ENCODE results near the gene SEZ6. TPM values are rescaled to one million over a fixed set of nuclear protein-coding genes. Genes with fewer than 3 reads are reported as not detected.

SEZ6 gene
- total and polyA plus RNA-seq, 3 experiments from 2014 or later: 1.6 TPM; not detected in 2

DNA sequence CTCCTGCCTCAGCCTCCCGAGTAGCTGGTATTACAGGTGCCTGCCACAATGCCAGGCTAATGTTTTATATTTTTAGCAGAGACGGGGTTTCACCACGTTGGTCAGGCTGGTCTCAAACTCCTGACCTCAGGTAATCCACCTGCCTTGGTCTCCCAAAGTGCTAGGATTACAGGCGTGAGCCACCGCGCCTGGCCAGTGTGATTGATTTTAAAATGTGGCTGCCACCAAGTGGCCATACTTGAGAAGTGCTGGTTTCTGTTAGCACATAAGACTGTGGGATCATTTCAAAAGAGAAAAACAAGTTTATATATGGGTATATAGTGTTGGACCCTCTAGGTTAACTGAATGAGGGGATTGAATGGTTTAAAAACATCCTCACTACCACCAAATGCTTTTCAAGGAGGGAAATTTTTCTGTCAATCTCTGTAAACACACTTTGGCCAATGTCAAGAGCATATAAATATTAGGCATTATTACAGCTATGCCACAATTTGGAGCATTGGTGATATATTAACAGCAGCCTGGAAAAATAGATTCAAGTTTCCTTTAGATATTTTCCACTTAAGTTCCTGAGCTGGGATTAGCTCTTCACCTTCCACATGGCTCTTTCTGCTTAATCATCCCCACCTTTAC, 89.4 kb downstream of the SEZ6 start:
- Mint-ChIP-seq H3K27me3 (no peaks in the 10 kb centered on the region), H3K27ac (peak overlapping the region; percentile 11 to 87 (median 72)), H3K9me3 (no peaks in the 10 kb centered on the region), H3K4me1 (peaks cover 8 to 16% (median 15%) of the 10 kb centered on the region in 3 donors), H3K4me3 (no peak overlapping the region), H3K36me3 (peaks cover 3 to 94% (median 30%) of the 10 kb centered on the region in 3 donors)
- H3K4me3 ChIP-seq (ENCODE audit: low read length): no peak overlapping the region
- POLR2A ChIA-PET: no interaction called here
- no peaks in the 10 kb centered on the region for H3K4me1 ChIP-seq (ENCODE audit: insufficient read depth, low read length)
- H3K27me3 ChIP-seq (ENCODE audit: insufficient read depth, low read length, poor library complexity, severe bottlenecking): no peaks in the 10 kb centered on the region
- DNase-seq: peak in 4 of 5 donors; percentile 20 to 62 (median 38)
- peaks cover 89% of the 10 kb centered on the region for H3K36me3 ChIP-seq (ENCODE audit: insufficient read depth, low read length)
- H3K27ac ChIP-seq (ENCODE audit: low read depth, low read length): no peak overlapping the region
- H3K9me3 ChIP-seq (ENCODE audit: low read length): no peaks in the 10 kb centered on the region
- CTCF ChIA-PET: interaction anchor here (0.6 to 5.6 kb wide), 17 partner anchors 8 to 1952 kb away, joined by 3 to 29 read pairs (median 4); partner anchors contain the start of genes DHRS13, FLOT2, NEK8 and TLCD1

DNA sequence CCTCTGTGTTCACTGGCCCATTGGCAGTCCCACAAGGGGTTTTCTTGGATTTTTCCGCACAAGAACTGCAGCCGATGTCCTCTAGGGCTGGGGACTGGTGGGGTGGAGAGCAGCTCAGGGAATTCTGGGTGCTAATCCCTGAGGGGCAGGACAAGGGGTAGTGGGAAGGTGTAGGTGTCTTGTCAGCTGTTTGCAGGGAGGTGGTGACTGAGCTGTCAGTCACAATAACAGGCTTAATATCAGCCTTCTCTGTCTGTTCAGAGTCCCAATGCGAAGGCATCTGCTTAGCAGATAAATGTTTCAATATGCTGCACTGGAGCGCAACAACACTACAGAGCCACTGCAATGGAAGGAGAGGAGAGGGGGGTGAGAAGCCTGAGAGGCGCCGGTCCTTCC, 92.9 kb downstream of the SEZ6 start:
- peaks cover 94% of the 10 kb centered on the region for H3K36me3 ChIP-seq (ENCODE audit: insufficient read depth, low read length)
- H3K27me3 ChIP-seq (ENCODE audit: insufficient read depth, low read length, poor library complexity, severe bottlenecking): no peaks in the 10 kb centered on the region
- POLR2A ChIA-PET: no interaction called here
- no peak overlapping the region for H3K4me3 ChIP-seq (ENCODE audit: low read length)
- peaks cover 3 to 96% (median 29%) of the 10 kb centered on the region in 3 donors for H3K36me3 Mint-ChIP-seq
- peak overlapping the region in 6 of 8 donors; percentile 18 to 85 (median 48) for H3K27ac Mint-ChIP-seq
- no peaks in the 10 kb centered on the region for H3K4me1 ChIP-seq (ENCODE audit: insufficient read depth, low read length)
- no peaks in the 10 kb centered on the region for H3K9me3 ChIP-seq (ENCODE audit: low read length)
- H3K4me1 Mint-ChIP-seq: peaks cover 5 to 15% (median 6%) of the 10 kb centered on the region in 3 donors
- H3K4me3 Mint-ChIP-seq: no peak overlapping the region
- no peak for DNase-seq
- H3K27ac ChIP-seq (ENCODE audit: low read depth, low read length): no peak overlapping the region
- no peaks in the 10 kb centered on the region for H3K9me3 Mint-ChIP-seq
- no peaks in the 10 kb centered on the region for H3K27me3 Mint-ChIP-seq
- CTCF ChIA-PET: interaction anchor here (0.8 to 6.7 kb wide), 4 partner anchors 9 to 149 kb away, joined by 4 to 33 read pairs (median 4); partner anchors contain the start of gene DHRS13

DNA sequence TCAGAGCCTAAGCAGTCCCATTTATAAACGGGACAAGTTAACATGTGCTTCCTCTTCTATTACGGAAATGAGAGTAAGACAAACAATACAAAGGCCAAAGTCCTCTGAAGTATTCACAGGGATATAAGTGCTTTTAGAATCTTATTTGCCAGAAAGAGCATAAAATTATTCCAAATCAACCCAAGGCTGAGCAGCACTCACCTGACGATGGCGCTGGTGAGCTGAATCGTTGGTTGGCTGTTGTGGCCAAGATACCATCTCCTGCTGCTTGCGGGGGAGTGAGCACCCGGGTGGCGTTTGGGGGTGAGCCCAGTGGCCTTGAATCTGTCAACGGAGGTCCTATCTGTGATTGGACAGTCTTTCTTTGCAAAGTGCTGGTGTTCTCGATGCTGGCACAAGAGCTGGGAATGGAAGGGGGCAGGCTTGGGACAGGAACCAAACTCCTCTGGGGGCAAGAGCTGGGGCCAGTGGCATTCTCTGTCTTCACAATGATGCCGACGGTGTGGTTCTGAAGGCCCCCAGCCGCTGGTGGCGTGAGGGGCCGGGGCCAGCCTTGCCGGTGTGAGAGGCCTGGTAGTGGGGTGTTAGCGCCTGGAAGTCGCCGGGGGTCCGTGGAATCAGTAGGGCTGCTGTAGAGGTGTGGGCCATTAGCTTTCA, 93.4 kb downstream of the SEZ6 start:
- Histone ChIP-seq H3K27ac (ENCODE audit: low read depth, low read length) (no peak overlapping the region), H3K36me3 (ENCODE audit: insufficient read depth, low read length) (peaks cover 93% of the 10 kb centered on the region), H3K4me3 (ENCODE audit: low read length) (no peak overlapping the region), H3K4me1 (ENCODE audit: insufficient read depth, low read length) (no peaks in the 10 kb centered on the region), H3K9me3 (ENCODE audit: low read length) (no peaks in the 10 kb centered on the region), H3K27me3 (ENCODE audit: insufficient read depth, low read length, poor library complexity, severe bottlenecking) (no peaks in the 10 kb centered on the region)
- Mint-ChIP-seq H3K27ac (peak overlapping the region in 5 of 8 donors; percentile 18 to 64 (median 50)), H3K4me1 (peaks cover 5 to 15% (median 6%) of the 10 kb centered on the region in 3 donors), H3K27me3 (no peaks in the 10 kb centered on the region), H3K36me3 (peaks cover 3 to 96% (median 30%) of the 10 kb centered on the region in 3 donors), H3K9me3 (no peaks in the 10 kb centered on the region), H3K4me3 (no peak overlapping the region)
- CTCF ChIA-PET: interaction anchor here (0.7 to 6.7 kb wide), 7 partner anchors 9 to 205 kb away, joined by 3 to 33 read pairs (median 4); partner anchors contain the start of gene DHRS13
- POLR2A ChIA-PET: no interaction called here
- DNase-seq: no peak

DNA sequence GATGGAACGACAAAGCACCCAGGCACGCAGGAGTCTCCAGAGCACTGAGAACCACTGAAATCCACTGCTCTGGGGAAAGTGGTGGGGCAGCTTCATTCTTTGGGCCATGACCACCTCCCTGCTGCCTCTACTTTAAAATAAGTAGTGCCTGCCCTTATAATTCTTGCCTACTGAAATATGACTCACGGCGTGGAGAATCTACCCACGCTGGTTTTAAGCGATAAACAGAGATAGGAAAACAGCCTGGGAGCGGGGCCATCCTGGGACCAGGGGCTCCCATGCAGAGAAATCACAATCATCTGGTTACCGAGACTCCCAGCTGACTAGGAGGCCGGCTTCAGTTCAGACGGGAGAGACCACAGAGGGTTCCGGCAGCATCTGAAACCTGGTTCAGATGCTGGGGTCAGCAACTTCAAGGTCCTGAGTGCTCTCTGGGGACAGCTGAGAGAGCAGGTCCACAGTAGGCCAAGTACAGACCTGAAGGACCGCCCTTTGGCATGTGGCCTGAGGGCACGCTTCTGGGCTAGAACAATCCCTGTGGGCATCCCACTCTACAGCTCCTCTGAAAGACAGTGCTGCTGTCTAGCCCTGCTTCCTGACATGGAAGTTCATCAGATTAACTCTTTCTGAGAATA, 94.3 kb downstream of the SEZ6 start:
- no peak overlapping the region for H3K27ac Mint-ChIP-seq
- H3K36me3 Mint-ChIP-seq: peaks cover 3 to 96% (median 28%) of the 10 kb centered on the region in 3 donors

DNA sequence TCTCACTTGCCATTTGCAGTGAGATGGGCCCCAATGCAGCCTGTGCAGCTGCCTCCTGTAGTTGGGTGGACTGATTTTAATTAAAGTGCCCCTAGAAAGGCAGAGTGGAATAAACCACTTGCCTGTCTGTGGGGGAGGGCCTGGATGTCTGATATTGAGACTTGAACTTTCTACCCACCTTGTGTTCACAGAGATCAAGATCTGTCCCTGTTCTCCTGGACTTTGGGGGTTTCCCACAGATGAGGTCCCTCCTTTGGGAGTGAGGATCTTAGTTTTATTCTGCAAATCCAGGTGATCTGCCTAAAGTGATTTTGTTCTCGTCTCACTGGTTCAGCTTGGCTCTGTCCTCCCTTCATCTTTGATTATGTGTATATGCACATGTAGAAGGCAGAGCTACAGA, 95.3 kb downstream of the SEZ6 start:
- H3K4me3 Mint-ChIP-seq: no peak overlapping the region
- H3K4me1 Mint-ChIP-seq: peaks cover 0 to 8% (median 1%) of the 10 kb centered on the region in 3 donors
- no peaks in the 10 kb centered on the region for H3K27me3 Mint-ChIP-seq
- H3K9me3 ChIP-seq (ENCODE audit: low read length): no peaks in the 10 kb centered on the region
- H3K9me3 Mint-ChIP-seq: no peaks in the 10 kb centered on the region
- no peak overlapping the region for H3K4me3 ChIP-seq (ENCODE audit: low read length)
- no peak for DNase-seq
- peaks cover 82% of the 10 kb centered on the region for H3K36me3 ChIP-seq (ENCODE audit: insufficient read depth, low read length)
- no peaks in the 10 kb centered on the region for H3K27me3 ChIP-seq (ENCODE audit: insufficient read depth, low read length, poor library complexity, severe bottlenecking)
- no peak overlapping the region for H3K27ac ChIP-seq (ENCODE audit: low read depth, low read length)
- ChIA-PET CTCF (interaction anchor here (1.1 to 6.7 kb wide), 6 partner anchors 15 to 184 kb away, joined by 4 to 33 read pairs (median 7); partner anchors contain the start of gene TLCD1), POLR2A (interaction anchor here (0.7 kb wide), 1 partner anchor 13 kb away, joined by 3 read pairs; the partner anchor contains the start of gene FLOT2)
- H3K27ac Mint-ChIP-seq: peak overlapping the region in 2 of 8 donors; percentile 46 to 50
- H3K36me3 Mint-ChIP-seq: peaks cover 3 to 95% (median 23%) of the 10 kb centered on the region in 3 donors
- no peaks in the 10 kb centered on the region for H3K4me1 ChIP-seq (ENCODE audit: insufficient read depth, low read length)

More for the DNA sequence above, 94.3 kb downstream of the SEZ6 start:
- no peak for DNase-seq
- Histone ChIP-seq H3K36me3 (ENCODE audit: insufficient read depth, low read length) (peaks cover 92% of the 10 kb centered on the region), H3K27me3 (ENCODE audit: insufficient read depth, low read length, poor library complexity, severe bottlenecking) (no peaks in the 10 kb centered on the region), H3K4me1 (ENCODE audit: insufficient read depth, low read length) (no peaks in the 10 kb centered on the region), H3K9me3 (ENCODE audit: low read length) (no peaks in the 10 kb centered on the region), H3K27ac (ENCODE audit: low read depth, low read length) (no peak overlapping the region), H3K4me3 (ENCODE audit: low read length) (no peak overlapping the region)
- peaks cover 4 to 12% (median 4%) of the 10 kb centered on the region in 3 donors for H3K4me1 Mint-ChIP-seq
- no peaks in the 10 kb centered on the region for H3K9me3 Mint-ChIP-seq
- H3K27me3 Mint-ChIP-seq: no peaks in the 10 kb centered on the region
- CTCF ChIA-PET: interaction anchor here (1.2 to 6.7 kb wide), 6 partner anchors 14 to 206 kb away, joined by 4 to 33 read pairs (median 7); partner anchors contain the start of gene TLCD1
- POLR2A ChIA-PET: interaction anchor here (0.7 kb wide), 1 partner anchor 14 kb away, joined by 3 read pairs; the partner anchor contains the start of gene FLOT2
- no peak overlapping the region for H3K4me3 Mint-ChIP-seq

DNA sequence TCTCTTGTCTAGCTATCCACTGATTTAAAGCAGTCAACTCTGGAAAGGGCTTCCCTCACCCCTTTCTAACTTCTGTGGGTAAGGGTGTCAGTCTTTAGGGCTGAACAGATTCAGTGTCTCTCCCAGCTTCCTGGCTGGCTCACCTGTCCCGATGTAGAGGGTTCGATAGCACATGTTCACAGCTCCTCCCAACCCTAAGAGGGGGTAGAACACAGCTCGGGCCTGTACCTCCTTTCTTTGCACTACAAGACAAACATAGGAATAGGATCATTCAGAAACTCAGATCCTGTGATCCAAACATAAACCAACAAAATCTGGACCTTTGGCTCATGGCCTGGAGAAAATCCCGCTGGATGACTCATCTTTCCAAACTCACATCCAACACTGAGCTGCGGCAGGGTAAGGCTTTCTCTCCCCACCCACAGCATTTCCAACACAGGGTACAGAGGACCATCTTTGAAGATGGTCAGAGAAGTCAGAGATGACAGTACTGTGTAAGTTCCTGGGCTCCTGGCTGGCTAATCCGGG, 97.1 kb downstream of the SEZ6 start:
- Mint-ChIP-seq H3K27me3 (no peaks in the 10 kb centered on the region), H3K36me3 (peaks cover 0 to 88% (median 11%) of the 10 kb centered on the region in 3 donors), H3K9me3 (no peaks in the 10 kb centered on the region), H3K27ac (peak overlapping the region in 4 of 8 donors; percentile 5 to 75 (median 34)), H3K4me1 (peaks cover 1 to 5% (median 5%) of the 10 kb centered on the region in 3 donors), H3K4me3 (no peak overlapping the region)
- DNase-seq: no peak
- H3K27me3 ChIP-seq (ENCODE audit: insufficient read depth, low read length, poor library complexity, severe bottlenecking): no peaks in the 10 kb centered on the region
- peaks cover 66% of the 10 kb centered on the region for H3K36me3 ChIP-seq (ENCODE audit: insufficient read depth, low read length)
- ChIA-PET POLR2A (interaction anchor here (1.1 kb wide), 1 partner anchor 182 kb away, joined by 3 read pairs; the partner anchor contains the start of gene TLCD1), CTCF (interaction anchor here (0.8 to 6.7 kb wide), 10 partner anchors 8 to 216 kb away, joined by 3 to 33 read pairs (median 6); partner anchors contain the start of gene TLCD1)
- no peaks in the 10 kb centered on the region for H3K4me1 ChIP-seq (ENCODE audit: insufficient read depth, low read length)
- H3K4me3 ChIP-seq (ENCODE audit: low read length): no peak overlapping the region
- no peak overlapping the region for H3K27ac ChIP-seq (ENCODE audit: low read depth, low read length)
- H3K9me3 ChIP-seq (ENCODE audit: low read length): no peaks in the 10 kb centered on the region

DNA sequence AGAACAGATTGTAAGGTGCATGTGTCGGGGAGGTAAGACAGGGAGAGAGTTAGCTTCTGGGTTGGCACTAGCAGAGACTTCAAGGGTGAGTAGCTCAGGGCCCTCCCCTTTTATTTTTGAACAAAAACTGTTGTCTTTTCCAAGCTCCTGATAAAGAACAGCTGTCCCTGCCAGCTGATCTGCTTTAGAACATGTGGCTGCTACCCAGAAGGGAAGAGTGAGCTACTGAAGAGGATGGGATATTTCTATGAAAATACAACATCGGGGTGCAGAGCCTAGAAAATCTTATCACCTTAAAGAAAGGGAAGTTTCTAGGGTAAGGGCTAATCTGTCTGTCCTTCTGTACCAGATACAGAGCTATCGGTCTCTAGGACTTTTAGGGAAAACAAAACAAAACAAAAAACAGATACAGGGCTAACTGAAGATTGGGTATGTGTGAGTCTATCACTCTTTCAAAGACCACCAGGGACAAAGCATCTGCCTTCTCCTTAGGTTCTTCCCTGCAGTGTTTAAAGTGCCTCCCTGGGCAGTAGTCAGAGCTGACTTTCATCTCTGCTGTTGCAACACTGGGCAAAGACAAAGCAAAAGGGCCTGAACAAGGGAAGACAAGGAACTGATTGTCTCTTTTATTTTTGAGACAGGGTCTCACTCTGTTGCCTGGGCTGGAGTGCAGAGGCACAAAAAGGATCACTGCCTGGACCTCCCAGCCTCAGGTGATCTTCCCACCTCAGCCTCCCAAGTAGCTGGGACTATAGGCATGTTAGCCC, 97.9 kb downstream of the SEZ6 start:
- DNase-seq: no peak
- ChIA-PET CTCF (interaction anchor here (0.8 to 6.7 kb wide), 11 partner anchors 9 to 216 kb away, joined by 3 to 33 read pairs (median 6); partner anchors contain the start of genes PHF12 and TLCD1), POLR2A (interaction anchor here (1.1 kb wide), 1 partner anchor 181 kb away, joined by 3 read pairs; the partner anchor contains the start of gene TLCD1)
- Mint-ChIP-seq H3K36me3 (peaks cover 0 to 80% (median 10%) of the 10 kb centered on the region in 3 donors), H3K4me1 (peaks cover 6 to 11% (median 10%) of the 10 kb centered on the region in 3 donors), H3K27ac (peak overlapping the region in 5 of 8 donors; percentile 4 to 64 (median 49)), H3K9me3 (no peaks in the 10 kb centered on the region), H3K27me3 (no peaks in the 10 kb centered on the region), H3K4me3 (no peak overlapping the region)
- Histone ChIP-seq H3K27ac (ENCODE audit: low read depth, low read length) (no peak overlapping the region), H3K4me1 (ENCODE audit: insufficient read depth, low read length) (peaks cover 7% of the 10 kb centered on the region), H3K36me3 (ENCODE audit: insufficient read depth, low read length) (peaks cover 58% of the 10 kb centered on the region), H3K9me3 (ENCODE audit: low read length) (no peaks in the 10 kb centered on the region), H3K4me3 (ENCODE audit: low read length) (no peak overlapping the region), H3K27me3 (ENCODE audit: insufficient read depth, low read length, poor library complexity, severe bottlenecking) (no peaks in the 10 kb centered on the region)
